IMR-90 (cell line): ENCODE data around the gene TXNRD1. TPM values are rescaled to one million over a fixed set of nuclear protein-coding genes. Genes with fewer than 3 reads are reported as not detected.
A peak's percentile ranks its signal among the peaks of the same experiment; 100 is the strongest.

Experiments
- ATAC-seq: fragments of 200-7000 bp; cut with Tn5 transposase; 2 replicates; pipeline ENCODE4 v1.9.1; 2020; ENCODE audit warnings: low read depth, mild to moderate bottlenecking, moderate library complexity
- BruUV-seq: library from RNA; stranded (reverse); fragments of 400-500 nt; replicated peaks from 2 replicates; lab custom pipeline; 2021; lab: Mats Ljungman, UMichigan
- CTCF ChIA-PET: fragments of 300-600 bp; formaldehyde crosslinking; extraction: SDS; loops from one replicate; lab custom pipeline; 2021; ENCODE audit warnings: antibody characterized with exemption; lab: Yijun Ruan, JAX
- POLR2A ChIA-PET: fragments of 300-600 bp; sonication (Branson Sonifier 250); formaldehyde crosslinking; loops from one replicate; lab custom pipeline; 2022; ENCODE audit warnings: antibody characterized with exemption; ENCODE audit not compliant: unreplicated experiment; lab: Charles Lee
- DNase-seq: peaks from one replicate; pipeline ENCODE4 v3.0.0; 2013
- H2AFZ ChIP-seq: replicated peaks from 2 replicates; pipeline ENCODE3; 2013; ENCODE audit warnings: low read length, mild to moderate bottlenecking; ENCODE audit not compliant: poor library complexity
- H2AK5ac ChIP-seq: 2 replicates; pipeline ENCODE4 v1.6.1; 2013; ENCODE audit warnings: low read depth, low read length, inconsistent platforms
- H2AK9ac ChIP-seq: replicated peaks from 2 replicates; pipeline ENCODE3; 2013; ENCODE audit warnings: mild to moderate bottlenecking, low read depth, low read length, moderate library complexity; ENCODE audit not compliant: poor library complexity
- H2BK120ac ChIP-seq: 2 replicates; pipeline ENCODE4 v1.6.1; 2013; ENCODE audit warnings: low read depth, low read length, inconsistent platforms
- H2BK15ac ChIP-seq: 3 replicates; pipeline ENCODE4 v1.6.1; 2013; ENCODE audit warnings: low read depth, low read length, inconsistent platforms
- H2BK20ac ChIP-seq: 2 replicates; pipeline ENCODE4 v1.6.1; 2013; ENCODE audit warnings: low read depth, mild to moderate bottlenecking, inconsistent platforms, low read length, moderate library complexity
- H2BK5ac ChIP-seq: 2 replicates; pipeline ENCODE4 v1.6.1; 2013; ENCODE audit warnings: mild to moderate bottlenecking, low read depth, low read length, inconsistent platforms; ENCODE audit not compliant: poor library complexity, severe bottlenecking
- H3K14ac ChIP-seq: replicated peaks from 2 replicates; pipeline ENCODE4 v1.6.1; 2013; ENCODE audit warnings: low read depth, low read length, inconsistent platforms
- H3K18ac ChIP-seq: 2 replicates; pipeline ENCODE4 v1.6.1; 2013; ENCODE audit warnings: low read depth, low read length, control low read depth
- H3K23ac ChIP-seq: 2 replicates; pipeline ENCODE4 v1.6.1; 2013; ENCODE audit warnings: low read depth, low read length, inconsistent platforms
- H3K27ac ChIP-seq: 2 replicates; pipeline ENCODE4 v1.5.1; 2013; ENCODE audit warnings: mild to moderate bottlenecking, control low read depth, low read length; ENCODE audit not compliant: insufficient read depth
- H3K27me3 ChIP-seq: 2 replicates; pipeline ENCODE4 v1.6.1; 2013; ENCODE audit warnings: low read length; ENCODE audit not compliant: control insufficient read depth, insufficient read depth
- H3K36me3 ChIP-seq: 2 replicates; pipeline ENCODE4 v1.6.1; 2013; ENCODE audit warnings: low read length, mixed read lengths; ENCODE audit not compliant: control insufficient read depth, insufficient read depth
- H3K4ac ChIP-seq: 2 replicates; pipeline ENCODE4 v1.6.1; 2013; ENCODE audit warnings: low read depth, low read length, inconsistent platforms
- H3K4me1 ChIP-seq: 2 replicates; pipeline ENCODE4 v1.6.1; 2013; ENCODE audit warnings: low read length, mixed read lengths; ENCODE audit not compliant: control insufficient read depth, insufficient read depth
- H3K4me2 ChIP-seq: 2 replicates; pipeline ENCODE4 v1.6.1; 2013; ENCODE audit warnings: low read depth, mild to moderate bottlenecking, control low read depth, low read length, moderate library complexity
- H3K4me3 ChIP-seq: 2 replicates; pipeline ENCODE4 v1.5.1; 2013; ENCODE audit warnings: low read depth, mild to moderate bottlenecking, control low read depth, low read length, moderate library complexity; ENCODE audit not compliant: insufficient read depth
- H3K56ac ChIP-seq: 2 replicates; pipeline ENCODE4 v1.6.1; 2013; ENCODE audit warnings: low read length, inconsistent platforms; ENCODE audit not compliant: insufficient read depth; ENCODE audit errors: extremely low read depth
- H3K79me1 ChIP-seq, 2 experiments: 2 replicates each; pipeline ENCODE4 v1.6.1; 2013; ENCODE audit warnings: low read length in 2 of 2, inconsistent platforms in 1 of 2, low read depth in 1 of 2
- H3K9ac ChIP-seq: 2 replicates; pipeline ENCODE4 v1.6.1; 2013; ENCODE audit warnings: low read depth, low read length, control low read depth
- H3K9me1 ChIP-seq: 2 replicates; pipeline ENCODE4 v1.6.1; 2013; ENCODE audit warnings: low read length, inconsistent platforms; ENCODE audit not compliant: insufficient read depth
- H3K9me3 ChIP-seq: 2 replicates; pipeline ENCODE4 v1.6.1; 2013; ENCODE audit warnings: low read length; ENCODE audit not compliant: control insufficient read depth, insufficient read depth
- H4K20me1 ChIP-seq: 2 replicates; pipeline ENCODE4 v1.6.1; 2013; ENCODE audit warnings: low read length, inconsistent platforms; ENCODE audit not compliant: insufficient read depth
- H4K5ac ChIP-seq: 2 replicates; pipeline ENCODE4 v1.6.1; 2013; ENCODE audit warnings: mild to moderate bottlenecking, low read depth, low read length, control low read depth
- H4K8ac ChIP-seq, 2 experiments: 2 replicates each; pipeline ENCODE4 v1.6.1; 2013; ENCODE audit warnings: low read depth in 2 of 2, low read length in 2 of 2, control low read depth in 1 of 2, inconsistent platforms in 1 of 2
- H4K91ac ChIP-seq: 2 replicates; pipeline ENCODE4 v1.6.1; 2013; ENCODE audit warnings: low read depth, low read length, inconsistent platforms; ENCODE audit not compliant: insufficient read depth
- CEBPB ChIP-seq: IDR thresholded peaks from 2 replicates; pipeline ENCODE4 v1.6.1; 2012; ENCODE audit warnings: low read depth, low read length, improper control_type of control experiment
- CHD1 ChIP-seq: IDR thresholded peaks from 2 replicates; pipeline ENCODE4 v1.6.1; 2012; ENCODE audit warnings: low read depth, low read length, improper control_type of control experiment
- MAFK ChIP-seq: IDR thresholded peaks from 2 replicates; pipeline ENCODE4 v1.6.1; 2012; ENCODE audit warnings: low read depth, low read length, improper control_type of control experiment
- MAZ ChIP-seq: IDR thresholded peaks from 2 replicates; pipeline ENCODE4 v1.6.1; 2012; ENCODE audit warnings: low read depth, mild to moderate bottlenecking, low read length, improper control_type of control experiment, moderate library complexity, borderline replicate concordance
- MXI1 ChIP-seq: IDR thresholded peaks from 2 replicates; pipeline ENCODE4 v1.6.1; 2012; ENCODE audit warnings: low read depth, mild to moderate bottlenecking, low read length, moderate library complexity, borderline replicate concordance
- NFE2L2 ChIP-seq: fragments of 150-350 bp; IDR thresholded peaks from 2 replicates; pipeline ENCODE4 v1.6.1; 2016; ENCODE audit warnings: low read depth, mild to moderate bottlenecking, low read length
- POLR2A ChIP-seq: IDR thresholded peaks from 2 replicates; pipeline ENCODE4 v1.6.1; 2012; ENCODE audit warnings: mild to moderate bottlenecking, low read depth, low read length
- RAD21 ChIP-seq: IDR thresholded peaks from 2 replicates; pipeline ENCODE4 v1.6.1; 2012; ENCODE audit warnings: low read length, improper control_type of control experiment
- RFX5 ChIP-seq: IDR thresholded peaks from 2 replicates; pipeline ENCODE4 v1.8.0; 2012; ENCODE audit warnings: low read depth, mild to moderate bottlenecking, low read length, moderate library complexity
- WGBS, 2 experiments: methylation state at CpG; one replicate each; pipeline versions ENCODE4 v1.1.5 to v1.1.7; 2013; ENCODE audit warnings: missing lambda C conversion rate in 2 of 2; ENCODE audit not compliant: insufficient read length in 1 of 2; ENCODE audit errors: extremely low coverage in 2 of 2; 5-methylcytosine and 5-hydroxymethylcytosine counted together
- dilution Hi-C: fragments of 300-500 bp; cut with HindIII; formaldehyde crosslinking; loops from one replicate; pipeline ENCODE4 v1.14.3; 2018; ENCODE audit warnings: low sequenced_read_pairs; ENCODE audit not compliant: unreplicated experiment
- in situ Hi-C: fragments of 300-500 bp; cut with MboI; formaldehyde crosslinking; loops from 3 replicates; pipeline ENCODE4 v1.14.3; 2019; ENCODE audit warnings: low sequenced_read_pairs, inconsistent platforms, mixed read lengths
- intact Hi-C: fragments of 100-400 bp; cut with micrococcal nuclease; formaldehyde crosslinking; loops from 2 replicates; pipeline ENCODE4 v1.10.0; 2022
- polyA plus RNA-seq, 3 experiments: library from polyadenylated mRNA; depleted of rRNA; stranded (reverse); fragments of >200 nt; gene quantifications; 2 replicates each; pipeline ENCODE4 v1.2.3, GENCODE V29; 2012; ENCODE audit warnings: low replicate concordance in 1 of 3
- total RNA-seq: library from RNA; depleted of rRNA; stranded (reverse); fragments of >200 nt; gene quantifications from 2 replicates; pipeline ENCODE4 v1.2.3, GENCODE V29; 2012
- TF ChIP-seq, protein P1 (sequence below): conservative IDR thresholded peaks from 2 replicates; pipeline ENCODE4 v1.5.1; 2012; ENCODE audit warnings: mild to moderate bottlenecking, low read depth, low read length, improper control_type of control experiment
- TF ChIP-seq, protein P2 (sequence below): fragments of 150-350 bp; IDR thresholded peaks from 2 replicates; pipeline ENCODE4 v1.6.1; 2017; ENCODE audit warnings: mild to moderate bottlenecking, antibody characterized with exemption, low read length, low read depth
- TF ChIP-seq, protein P3 (sequence below): fragments of 150-350 bp; IDR thresholded peaks from 2 replicates; pipeline ENCODE4 v1.6.1; 2016; ENCODE audit warnings: low read depth, mild to moderate bottlenecking, low read length, moderate library complexity, borderline replicate concordance

Gene TXNRD1
- total and polyA plus RNA-seq, 2 of the 4 experiments (the other 2 are of a cell fraction): 379 to 582 TPM

GRCh38 chr12:104376650-104377513 is 161.3 kb downstream of the TXNRD1 start (continued):
- TF ChIP-seq, protein P1, sequence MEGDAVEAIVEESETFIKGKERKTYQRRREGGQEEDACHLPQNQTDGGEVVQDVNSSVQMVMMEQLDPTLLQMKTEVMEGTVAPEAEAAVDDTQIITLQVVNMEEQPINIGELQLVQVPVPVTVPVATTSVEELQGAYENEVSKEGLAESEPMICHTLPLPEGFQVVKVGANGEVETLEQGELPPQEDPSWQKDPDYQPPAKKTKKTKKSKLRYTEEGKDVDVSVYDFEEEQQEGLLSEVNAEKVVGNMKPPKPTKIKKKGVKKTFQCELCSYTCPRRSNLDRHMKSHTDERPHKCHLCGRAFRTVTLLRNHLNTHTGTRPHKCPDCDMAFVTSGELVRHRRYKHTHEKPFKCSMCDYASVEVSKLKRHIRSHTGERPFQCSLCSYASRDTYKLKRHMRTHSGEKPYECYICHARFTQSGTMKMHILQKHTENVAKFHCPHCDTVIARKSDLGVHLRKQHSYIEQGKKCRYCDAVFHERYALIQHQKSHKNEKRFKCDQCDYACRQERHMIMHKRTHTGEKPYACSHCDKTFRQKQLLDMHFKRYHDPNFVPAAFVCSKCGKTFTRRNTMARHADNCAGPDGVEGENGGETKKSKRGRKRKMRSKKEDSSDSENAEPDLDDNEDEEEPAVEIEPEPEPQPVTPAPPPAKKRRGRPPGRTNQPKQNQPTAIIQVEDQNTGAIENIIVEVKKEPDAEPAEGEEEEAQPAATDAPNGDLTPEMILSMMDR: no peak

DNA sequence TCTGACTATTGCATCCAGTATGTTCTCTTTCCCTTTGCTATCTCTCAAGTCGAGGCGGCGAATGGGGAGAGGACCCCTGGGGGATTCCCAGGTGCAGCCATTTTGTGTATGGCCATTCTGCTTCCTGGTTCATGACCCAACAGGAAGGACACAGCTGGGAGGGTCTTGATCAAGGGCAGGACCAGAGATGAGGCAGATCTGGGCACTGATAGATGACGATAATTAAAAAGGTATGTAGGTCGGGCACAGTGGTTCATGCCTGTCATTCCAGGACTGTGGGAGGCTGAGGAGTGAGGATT is 161.9 kb downstream of the TXNRD1 start:
- H4K20me1 ChIP-seq: no peaks in the 10 kb centered on the region
- in situ Hi-C loops: no loop called here
- ATAC-seq: no peak
- TF ChIP-seq CHD1 (no peak), MAFK (no peak), RAD21 (no peak), MXI1 (no peak), CEBPB (no peak), POLR2A (no peak), NFE2L2 (no peak), RFX5 (no peak), MAZ (no peak)
- TF ChIP-seq, protein P2, sequence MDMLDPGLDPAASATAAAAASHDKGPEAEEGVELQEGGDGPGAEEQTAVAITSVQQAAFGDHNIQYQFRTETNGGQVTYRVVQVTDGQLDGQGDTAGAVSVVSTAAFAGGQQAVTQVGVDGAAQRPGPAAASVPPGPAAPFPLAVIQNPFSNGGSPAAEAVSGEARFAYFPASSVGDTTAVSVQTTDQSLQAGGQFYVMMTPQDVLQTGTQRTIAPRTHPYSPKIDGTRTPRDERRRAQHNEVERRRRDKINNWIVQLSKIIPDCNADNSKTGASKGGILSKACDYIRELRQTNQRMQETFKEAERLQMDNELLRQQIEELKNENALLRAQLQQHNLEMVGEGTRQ: no peak
- TF ChIP-seq, protein P3, sequence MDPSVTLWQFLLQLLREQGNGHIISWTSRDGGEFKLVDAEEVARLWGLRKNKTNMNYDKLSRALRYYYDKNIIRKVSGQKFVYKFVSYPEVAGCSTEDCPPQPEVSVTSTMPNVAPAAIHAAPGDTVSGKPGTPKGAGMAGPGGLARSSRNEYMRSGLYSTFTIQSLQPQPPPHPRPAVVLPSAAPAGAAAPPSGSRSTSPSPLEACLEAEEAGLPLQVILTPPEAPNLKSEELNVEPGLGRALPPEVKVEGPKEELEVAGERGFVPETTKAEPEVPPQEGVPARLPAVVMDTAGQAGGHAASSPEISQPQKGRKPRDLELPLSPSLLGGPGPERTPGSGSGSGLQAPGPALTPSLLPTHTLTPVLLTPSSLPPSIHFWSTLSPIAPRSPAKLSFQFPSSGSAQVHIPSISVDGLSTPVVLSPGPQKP: no peak

More for the DNA sequence above, 161.9 kb downstream of the TXNRD1 start:
- H3K18ac ChIP-seq: no peak overlapping the region
- peak overlapping the region; percentile 17; the same call in 1 of the 2 replicates for H2AK5ac ChIP-seq
- H4K5ac ChIP-seq: no peak overlapping the region
- dilution Hi-C loops: no loop called here
- peaks cover 7% of the 10 kb centered on the region for H3K4me1 ChIP-seq
- no peak overlapping the region for H2AK9ac ChIP-seq
- no peak overlapping the region for H3K23ac ChIP-seq
- ChIA-PET CTCF (interaction anchor here (0.5 kb wide), 1 partner anchor 491 kb away, joined by 3 read pairs; no protein-coding TSS in a partner anchor), POLR2A (no interaction called here)
- no peak overlapping the region for H3K14ac ChIP-seq
- H3K56ac ChIP-seq: no peak overlapping the region
- 0 out of 2 replicates have a peak overlapping the region, but pooled peaks have one; percentile 24 for H2BK120ac ChIP-seq
- 0 out of 3 replicates have a peak overlapping the region, but pooled peaks have one; percentile 16 for H2BK15ac ChIP-seq
- H4K91ac ChIP-seq: no peak overlapping the region
- H3K4ac ChIP-seq: peak overlapping the region; percentile 34; the same call in 1 of the 2 replicates
- no peak overlapping the region for H3K9ac ChIP-seq
- 100% methylated on average over 1 of the region's 5 CpGs; no CpG with 5 or more reads in 1 of the 2 experiments for WGBS, 2 experiments
- no peak overlapping the region for H2BK5ac ChIP-seq
- H2BK20ac ChIP-seq: no peak overlapping the region; the same call in 1 of the 2 replicates
- no peak overlapping the region for H4K8ac ChIP-seq
- BruUV-seq: no TSS peak
- no peaks in the 10 kb centered on the region for H3K9me3 ChIP-seq
- no peaks in the 10 kb centered on the region for H3K27me3 ChIP-seq
- H3K4me2 ChIP-seq: no peak overlapping the region
- H3K27ac ChIP-seq: no peak overlapping the region
- H2AFZ ChIP-seq: no peak overlapping the region
- no peak overlapping the region for H3K4me3 ChIP-seq
- intact Hi-C loops: no loop called here
- no peaks in the 10 kb centered on the region for H3K79me1 ChIP-seq
- DNase-seq: no peak
- H3K36me3 ChIP-seq: no peaks in the 10 kb centered on the region
- H3K9me1 ChIP-seq: no peaks in the 10 kb centered on the region; the same call in none of the 2 replicates
